CD4-positive, alpha-beta T cell treated with Interleukin-12 subunit alpha and Interleukin-12 subunit beta, for 1 hour (primary cell): ENCODE measurements around the gene FBXL5.

ENCODE experiments used
- DNase-seq: peaks from one replicate; pipeline ENCODE4 v3.0.0-alpha.2; 2020

FBXL5 gene, protein sequence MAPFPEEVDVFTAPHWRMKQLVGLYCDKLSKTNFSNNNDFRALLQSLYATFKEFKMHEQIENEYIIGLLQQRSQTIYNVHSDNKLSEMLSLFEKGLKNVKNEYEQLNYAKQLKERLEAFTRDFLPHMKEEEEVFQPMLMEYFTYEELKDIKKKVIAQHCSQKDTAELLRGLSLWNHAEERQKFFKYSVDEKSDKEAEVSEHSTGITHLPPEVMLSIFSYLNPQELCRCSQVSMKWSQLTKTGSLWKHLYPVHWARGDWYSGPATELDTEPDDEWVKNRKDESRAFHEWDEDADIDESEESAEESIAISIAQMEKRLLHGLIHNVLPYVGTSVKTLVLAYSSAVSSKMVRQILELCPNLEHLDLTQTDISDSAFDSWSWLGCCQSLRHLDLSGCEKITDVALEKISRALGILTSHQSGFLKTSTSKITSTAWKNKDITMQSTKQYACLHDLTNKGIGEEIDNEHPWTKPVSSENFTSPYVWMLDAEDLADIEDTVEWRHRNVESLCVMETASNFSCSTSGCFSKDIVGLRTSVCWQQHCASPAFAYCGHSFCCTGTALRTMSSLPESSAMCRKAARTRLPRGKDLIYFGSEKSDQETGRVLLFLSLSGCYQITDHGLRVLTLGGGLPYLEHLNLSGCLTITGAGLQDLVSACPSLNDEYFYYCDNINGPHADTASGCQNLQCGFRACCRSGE

DNA sequence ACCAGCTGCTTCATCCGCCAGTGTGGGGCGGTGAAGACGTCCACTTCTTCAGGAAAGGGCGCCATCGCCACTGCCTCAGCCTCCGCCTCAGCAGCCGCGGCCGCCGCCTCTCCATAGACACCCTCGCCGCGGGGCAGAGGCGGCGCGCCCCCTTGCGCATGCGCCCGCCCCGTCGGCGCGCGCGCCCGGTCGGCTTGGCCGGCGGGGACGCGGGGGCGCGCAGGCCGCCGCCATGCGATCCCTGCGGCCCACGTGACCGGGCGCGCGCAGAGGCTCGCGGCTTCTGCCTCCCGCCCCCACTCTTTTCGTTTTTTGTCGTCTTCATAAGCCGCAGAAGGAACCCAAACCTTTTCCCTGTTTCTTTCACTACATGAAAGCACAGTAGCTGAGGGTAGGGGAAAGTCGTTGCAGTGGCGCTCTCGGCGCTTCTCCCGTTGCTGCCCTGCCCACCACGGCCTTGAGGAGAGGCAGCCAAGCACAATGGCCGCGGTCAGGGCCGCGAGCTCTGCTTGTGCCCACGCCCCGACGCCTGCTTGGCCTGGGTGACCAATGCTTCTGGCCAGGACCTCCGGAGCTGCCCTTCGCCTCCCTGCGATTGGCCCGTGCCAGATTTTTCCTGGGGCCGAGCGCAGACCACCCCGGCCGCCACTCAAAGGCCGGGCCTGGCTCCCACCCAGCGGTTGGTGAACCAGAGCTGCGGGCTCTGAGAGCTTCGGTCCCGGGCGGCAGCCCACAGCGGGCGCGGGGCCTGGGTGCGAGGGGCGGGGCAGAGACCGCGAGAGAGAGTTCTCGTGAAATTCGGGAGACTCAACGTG lies at the start of gene FBXL5:
TSS of gene FBXL5 (minus strand) at position 135 of the 815 bp plus-strand sequence. CDS start at position 65, 70 bp downstream.
- DNase-seq = peak; percentile 88

DNA sequence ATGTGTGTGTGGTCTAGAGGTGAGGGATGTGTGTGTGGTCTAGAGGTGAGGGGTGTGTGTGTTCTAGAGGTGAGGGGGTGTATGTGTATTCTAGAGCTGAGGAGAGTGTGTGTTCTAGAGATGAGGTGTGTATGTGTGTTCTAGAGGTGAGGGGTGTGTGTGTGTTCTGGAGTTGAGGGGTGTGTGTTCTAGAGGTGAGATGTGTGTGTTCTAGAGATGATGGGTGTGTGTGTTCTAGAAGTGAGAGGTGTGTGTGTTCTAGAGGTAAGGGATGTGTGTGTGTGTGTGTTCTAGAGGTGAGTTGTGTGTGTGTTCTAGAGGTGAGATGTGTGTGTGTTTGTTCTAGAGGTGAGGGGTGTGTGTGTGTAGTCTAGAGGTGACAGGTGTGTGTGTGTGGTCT lies 49.0 kb upstream of the FBXL5 start:
- DNase-seq = no peak

DNA sequence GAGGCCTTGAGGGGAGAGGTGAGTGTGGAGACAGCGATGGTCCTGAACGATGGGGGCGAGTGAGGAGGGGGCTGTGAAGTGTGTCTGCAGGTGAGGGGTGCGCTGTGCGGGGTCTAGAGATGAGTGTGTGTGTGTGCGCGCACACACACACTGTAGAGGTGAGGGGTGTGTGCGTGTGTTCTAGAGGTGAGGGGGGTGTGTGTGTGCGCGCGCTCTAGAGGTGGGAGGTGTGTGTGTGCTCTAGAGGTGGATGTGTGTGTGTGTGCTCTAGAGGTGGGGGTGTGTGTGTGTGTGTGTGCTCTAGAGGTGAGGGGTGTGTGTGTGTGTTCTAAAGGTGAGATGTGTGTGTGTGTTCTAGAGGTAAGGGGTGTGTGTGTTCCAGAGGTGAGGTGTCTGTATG lies 48.3 kb upstream of the FBXL5 start:
- no peak for DNase-seq

DNA sequence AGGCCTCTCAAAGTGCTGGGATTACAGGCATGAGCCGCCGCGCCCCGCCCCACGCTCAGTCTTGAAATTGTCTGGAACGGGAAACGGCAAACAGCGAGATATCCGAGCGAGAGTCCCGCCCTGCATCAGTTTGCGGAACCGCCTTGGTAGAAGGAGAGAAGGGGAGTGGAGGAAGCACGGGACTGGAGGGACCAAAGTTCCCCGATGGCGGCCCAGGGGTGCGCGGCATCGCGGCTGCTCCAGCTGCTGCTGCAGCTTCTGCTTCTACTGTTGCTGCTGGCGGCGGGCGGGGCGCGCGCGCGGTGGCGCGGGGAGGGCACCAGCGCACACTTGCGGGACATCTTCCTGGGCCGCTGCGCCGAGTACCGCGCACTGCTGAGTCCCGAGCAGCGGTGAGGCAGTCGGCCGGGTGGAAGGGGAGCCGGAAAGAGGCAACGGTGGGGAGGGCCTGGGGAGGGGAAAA lies 47.8 kb upstream of the FBXL5 start, which contains the start of gene BST1:
TSS of gene BST1 (plus strand) at position 125 of the 463 bp plus-strand sequence. CDS start at position 205, 80 bp downstream.
- DNase-seq = peak; percentile 46

DNA sequence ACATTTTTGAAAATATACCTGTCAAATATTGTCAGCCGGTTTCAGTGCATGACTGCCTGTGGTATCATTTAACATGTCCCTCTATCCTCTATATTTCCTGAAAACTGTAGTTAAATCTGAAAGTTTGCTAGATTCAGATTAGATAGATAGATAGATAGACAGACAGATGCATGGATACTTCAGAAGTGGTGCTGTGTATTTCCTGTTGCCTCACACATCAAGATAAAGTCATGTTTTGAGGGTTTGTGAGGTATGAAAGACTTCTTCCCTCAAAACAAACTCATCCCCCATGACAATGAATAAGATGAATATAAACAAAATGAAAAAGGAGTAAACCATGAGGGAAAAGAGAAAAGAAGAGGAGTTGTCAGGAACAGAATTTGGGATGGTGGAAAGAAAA lies 41.7 kb upstream of the FBXL5 start:
- no peak for DNase-seq

DNA sequence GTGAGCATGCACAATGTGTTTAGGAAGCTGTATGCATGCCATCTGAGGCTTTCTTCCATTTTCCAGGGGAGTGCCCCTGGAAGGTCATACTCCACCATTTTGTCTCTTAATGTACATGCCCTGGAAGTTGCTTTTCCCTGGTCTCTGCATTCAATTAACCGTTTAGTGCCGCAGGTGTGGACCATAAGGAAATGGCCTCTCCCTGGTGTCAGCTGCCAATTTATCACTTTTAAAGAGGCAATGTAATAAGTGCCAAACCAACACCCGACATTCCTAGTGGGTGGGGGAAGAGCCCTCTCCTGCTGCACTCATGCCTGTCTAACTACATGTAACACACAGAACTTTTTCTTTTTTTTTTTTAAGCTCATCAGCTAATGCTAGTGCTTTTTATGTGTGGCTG lies 40.6 kb upstream of the FBXL5 start:
- no peak for DNase-seq

DNA sequence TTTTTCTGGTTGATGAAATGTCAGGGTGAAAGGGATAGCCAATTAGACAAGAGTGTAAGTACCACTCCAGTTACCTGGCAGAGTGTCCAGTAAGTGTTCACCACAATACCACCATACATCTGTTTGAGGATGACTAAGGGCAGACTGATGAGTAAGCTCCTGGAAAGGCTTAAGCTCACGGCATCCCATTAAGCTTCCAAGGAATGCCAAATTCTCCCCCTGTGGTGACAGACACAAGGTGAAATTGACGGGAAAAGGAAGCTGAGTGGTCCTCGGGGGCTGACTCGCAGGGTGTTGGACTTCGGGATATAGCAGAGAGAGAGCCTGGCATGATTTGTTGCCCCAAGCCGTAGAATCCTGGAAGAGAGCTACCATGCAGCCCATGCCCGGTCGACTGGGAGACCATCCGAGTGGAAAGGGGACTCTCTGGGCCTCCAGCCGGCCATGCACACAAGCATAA lies 40.1 kb upstream of the FBXL5 start:
- DNase-seq = no peak

DNA sequence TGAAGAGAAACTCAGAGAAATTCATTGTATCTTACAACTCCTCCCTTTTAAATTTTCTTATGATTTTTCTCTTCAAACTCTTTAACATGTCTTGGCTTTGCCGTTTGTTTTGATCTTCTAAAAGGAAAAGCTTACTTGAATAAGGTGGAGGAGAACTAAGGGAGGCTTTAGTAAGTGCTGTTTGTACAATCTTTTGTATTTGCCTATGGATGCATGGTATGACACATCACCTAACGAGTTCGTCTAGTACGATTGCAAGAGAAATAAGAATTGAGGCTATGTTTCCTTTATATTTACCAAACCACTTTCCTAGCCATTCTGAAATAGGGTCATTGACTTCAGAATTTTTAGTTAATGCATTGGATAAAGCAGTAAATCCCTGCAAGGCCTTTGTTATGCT lies 39.3 kb upstream of the FBXL5 start:
- no peak for DNase-seq

DNA sequence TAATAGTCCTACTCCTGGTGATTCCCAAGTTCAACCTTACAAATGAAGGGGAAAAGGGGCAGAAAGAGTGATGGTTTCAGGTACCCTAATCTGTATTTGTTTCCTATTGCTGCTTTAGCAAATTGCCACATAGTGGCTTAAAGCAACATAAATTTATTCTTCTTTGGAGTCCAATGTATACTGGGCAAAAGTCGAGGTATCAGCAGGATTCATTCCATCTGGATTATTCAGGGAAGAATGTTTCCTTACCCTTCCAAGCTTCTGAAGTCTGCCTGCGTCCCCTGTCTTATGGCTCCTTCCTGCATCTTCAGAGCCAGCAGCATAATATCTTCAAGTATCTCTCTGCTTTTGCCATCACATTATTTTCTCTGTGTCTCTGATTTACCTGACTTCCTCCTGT lies 37.4 kb upstream of the FBXL5 start:
- DNase-seq = no peak

DNA sequence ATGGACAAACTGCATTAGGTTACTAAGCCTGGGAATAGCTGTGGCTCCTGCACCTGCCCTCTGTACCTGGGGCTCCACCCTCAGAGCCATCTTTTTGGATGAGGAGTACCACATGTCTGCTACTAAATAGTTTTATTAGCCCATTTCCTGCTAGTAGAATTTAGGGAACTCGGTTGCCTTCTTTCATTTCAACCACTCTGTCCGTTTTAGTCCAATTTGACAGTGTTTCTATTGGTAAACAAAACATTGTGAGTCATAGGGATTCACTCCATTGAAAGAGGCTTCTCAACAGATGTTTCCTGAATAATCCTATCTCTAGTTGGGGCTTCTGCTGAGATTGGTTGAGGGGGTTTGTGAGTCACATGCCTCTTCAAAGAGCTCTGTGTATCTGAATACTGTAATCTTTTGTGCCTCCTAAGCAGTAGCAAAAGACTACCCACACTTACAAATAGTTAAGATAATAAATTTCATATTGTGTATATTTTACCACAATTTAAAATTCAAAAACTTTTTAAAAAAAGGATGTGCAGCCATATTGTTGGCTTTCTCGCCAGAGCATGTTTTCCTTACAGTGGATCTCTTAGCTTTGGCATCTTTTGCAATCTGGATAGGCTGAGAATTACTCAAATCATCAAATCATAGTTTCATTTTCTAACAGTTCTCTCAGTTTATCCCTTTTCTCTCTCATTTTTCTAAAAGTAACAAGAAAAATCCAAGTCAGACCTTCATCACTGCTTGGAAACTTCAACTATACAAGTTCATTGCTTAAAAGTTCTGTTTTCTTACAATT lies 36.4 kb upstream of the FBXL5 start:
- DNase-seq = no peak

DNA sequence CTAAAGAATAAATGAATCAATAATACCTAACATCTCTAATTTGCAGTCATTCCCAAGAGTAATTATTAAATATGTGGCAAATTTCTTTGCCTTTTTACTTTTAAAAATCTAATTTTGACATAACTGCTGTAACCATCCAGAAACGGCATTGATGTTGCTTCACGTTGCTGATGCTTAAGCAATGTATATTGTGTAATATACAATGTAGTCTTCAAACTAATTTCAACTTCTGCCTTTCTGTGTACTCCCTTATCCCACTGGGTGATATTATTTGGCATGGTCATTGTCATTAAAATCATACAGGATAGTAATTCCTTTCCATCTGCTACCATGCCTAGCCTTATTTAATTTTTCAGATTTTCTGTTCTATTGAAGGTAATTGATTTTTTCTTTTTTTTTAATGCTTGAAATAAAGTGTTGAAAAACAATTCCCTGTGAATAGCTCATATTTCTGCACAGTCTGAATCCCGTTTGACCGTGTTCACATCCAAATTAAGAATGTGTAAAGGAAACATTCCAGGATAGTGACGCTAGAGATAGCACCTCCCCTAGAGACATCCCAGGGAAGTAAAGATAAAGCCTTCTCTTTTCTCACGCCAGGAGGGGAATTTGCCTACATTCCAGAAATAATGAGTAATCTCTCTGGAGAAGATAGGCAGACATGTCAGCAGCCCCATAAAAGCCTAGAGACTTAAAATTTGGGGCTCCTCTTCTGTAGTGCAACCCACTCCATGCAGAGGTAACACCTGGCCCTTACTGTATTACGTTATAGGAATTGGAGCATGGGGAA lies 35.1 kb upstream of the FBXL5 start:
- no peak for DNase-seq

DNA sequence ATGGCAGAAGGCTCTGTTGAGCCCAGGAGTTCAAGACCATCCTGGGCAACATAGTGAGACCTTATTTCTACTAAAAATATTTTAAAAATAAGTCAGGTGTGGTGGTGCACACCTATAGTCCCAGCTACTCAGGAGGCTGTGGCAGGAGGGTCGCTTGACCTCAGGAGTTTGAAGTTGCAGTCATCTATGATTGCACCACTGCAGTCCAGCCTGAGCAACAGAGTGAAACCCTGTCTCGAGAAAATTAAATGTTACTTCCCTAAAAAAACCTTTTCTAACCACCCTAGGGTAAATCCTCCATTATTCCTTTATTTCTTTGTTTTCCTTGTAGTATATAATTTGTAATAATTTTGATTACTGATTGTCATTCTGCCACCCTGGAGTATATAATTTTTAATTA lies 34.4 kb upstream of the FBXL5 start:
- no peak for DNase-seq

DNA sequence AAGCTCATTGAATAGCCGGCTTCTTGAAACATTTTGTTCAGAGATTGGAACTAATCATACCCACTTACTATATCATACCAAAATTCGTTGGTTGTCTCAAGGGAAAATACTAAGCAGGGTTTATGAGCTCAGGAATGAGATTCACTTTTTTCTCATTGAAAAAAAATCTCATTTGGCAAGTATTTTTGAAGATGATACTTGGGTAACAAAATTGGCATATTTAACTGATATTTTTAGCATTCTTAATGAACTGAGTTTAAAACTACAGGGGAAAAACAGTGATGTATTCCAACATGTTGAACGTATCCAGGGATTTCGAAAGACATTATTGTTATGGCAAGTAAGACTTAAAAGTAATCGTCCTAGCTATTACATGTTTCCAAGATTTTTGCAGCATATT lies 32.9 kb upstream of the FBXL5 start:
- DNase-seq = no peak

DNA sequence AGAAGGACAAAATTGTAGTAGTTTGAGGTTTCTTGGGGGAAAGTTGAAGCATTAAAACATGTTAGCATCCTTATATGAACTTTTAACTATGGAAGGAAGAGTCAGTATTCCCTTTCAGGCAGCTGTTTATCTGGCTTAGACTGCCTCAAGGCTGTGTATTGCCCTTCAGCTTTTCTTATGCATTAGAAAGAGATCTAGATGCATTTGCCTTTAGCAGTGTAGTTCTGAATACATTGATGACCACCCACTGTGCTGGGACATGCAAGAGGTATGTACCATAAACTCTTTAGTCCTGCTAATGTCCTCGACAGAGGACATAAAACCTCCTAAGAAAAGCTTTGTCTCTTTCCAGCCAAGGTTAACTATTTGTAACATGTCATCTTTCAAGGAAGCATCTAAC lies 29.3 kb upstream of the FBXL5 start:
- no peak for DNase-seq

DNA sequence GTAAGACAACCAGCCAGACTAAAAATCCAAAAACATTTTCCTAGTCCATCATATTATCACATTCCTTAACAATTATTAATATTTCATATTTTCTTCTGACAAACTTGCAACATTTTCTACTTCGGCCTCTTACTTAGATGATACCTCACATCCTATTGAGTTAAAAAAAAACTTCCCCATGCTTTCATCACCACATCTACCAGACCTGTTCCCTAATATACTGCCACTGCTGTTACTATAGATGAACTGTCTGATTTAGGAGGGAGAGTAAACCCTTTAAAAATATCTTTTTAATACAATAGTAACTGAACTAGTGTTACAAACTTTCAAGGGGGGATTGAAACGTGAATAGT lies 28.0 kb upstream of the FBXL5 start:
- no peak for DNase-seq

DNA sequence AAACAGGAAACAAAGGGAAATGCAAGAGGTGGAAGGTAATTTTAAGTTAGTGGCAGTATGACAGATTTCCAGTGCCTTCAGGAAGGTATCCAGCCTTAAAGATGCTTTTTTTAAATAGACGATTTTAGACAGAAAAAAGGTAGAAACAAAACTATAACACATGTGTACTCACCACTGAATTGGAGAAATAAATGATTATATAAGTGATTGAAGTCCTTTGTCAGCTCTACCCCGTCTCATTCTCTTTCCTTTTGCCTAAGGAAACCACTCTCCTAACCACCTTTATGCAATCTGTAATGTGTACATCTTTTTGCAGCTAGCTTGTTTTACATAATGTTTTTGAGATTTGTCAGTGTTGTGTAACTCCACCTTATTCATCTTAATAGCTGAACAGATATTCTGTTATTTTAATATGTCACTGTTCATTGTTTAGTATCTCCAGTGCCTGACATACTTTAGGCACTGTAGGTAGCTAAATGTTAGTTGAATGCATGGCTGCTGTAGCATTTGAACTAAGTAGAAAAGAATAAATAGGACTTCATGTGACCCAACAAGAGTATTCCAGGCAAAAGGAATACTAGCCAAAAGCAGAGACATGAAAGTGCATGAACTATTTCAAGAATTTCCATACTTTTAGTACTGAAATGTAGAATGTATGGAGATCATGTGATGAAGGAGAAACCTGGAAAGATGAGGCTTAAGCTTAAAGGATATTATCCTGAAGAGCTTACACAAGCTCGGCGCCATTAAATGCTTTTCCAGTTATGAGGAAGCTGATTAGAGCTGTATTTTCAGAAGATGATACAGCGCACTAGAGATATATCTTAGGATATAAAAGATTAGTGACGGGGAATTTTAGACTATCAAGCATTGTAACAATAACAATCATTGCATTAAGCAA lies 27.3 kb upstream of the FBXL5 start:
- no peak for DNase-seq

DNA sequence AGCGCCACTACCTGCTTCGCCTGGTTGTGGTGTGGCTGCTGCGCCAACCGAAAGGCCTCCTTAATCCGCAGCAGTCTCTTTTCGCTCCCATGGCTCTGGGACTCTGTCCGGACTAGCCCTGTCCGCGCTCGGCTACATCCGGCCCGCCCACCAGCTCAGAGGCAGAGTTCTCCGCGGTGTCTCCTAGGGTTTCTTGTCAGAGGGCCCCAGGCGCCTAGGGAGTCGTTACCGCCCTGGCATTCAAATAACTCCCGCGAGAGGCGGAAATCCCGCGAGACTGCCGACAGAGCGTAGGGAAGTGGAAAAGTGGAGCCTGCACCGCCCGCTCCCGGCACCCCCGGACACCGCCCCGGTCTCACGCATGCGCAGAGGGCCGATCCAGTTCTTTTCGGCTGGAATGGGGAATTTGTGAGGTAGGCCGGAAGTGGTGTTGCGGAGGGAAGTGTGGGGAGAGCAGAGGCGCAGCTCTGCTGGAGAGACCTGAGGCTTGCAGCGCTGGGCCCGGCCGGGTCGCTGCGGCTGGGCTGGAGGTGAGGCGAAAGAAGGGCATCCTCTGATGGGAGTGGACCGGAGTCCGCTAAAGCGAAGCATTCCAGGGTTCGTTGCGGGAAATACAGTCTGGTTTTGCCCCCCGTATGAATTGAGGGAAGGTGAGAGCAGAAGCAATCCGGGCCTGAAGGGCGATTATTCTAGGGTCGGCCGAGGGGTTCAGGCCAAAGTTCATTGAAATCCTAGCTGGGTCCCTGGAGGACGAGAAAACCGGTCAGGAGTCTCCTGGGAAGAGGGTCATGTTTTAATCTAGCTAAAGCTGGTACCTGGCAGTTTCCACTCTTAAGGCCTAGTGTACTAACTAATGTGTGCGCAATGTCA lies 26.4 kb upstream of the FBXL5 start, which contains the start of gene FAM200B:
TSS of gene FAM200B (plus strand) at position 456 of the 870 bp plus-strand sequence. CDS start 5,151 bp downstream, outside the sequence.
- peak; percentile 96 for DNase-seq

DNA sequence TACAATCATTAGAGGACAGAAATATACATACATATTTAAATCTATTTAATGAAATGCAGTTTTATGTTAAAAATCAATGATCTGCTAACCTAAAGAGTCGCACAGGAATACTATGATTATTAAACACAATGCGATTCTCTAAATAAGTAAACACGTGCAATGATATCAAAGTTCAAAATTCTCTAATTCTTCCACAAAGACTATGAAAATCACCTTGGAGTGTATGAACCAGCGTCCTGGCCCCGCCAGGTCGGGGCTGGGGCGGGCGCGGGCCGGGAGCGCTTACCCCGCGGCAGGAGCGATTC lies 25.9 kb upstream of the FBXL5 start:
- no peak for DNase-seq

DNA sequence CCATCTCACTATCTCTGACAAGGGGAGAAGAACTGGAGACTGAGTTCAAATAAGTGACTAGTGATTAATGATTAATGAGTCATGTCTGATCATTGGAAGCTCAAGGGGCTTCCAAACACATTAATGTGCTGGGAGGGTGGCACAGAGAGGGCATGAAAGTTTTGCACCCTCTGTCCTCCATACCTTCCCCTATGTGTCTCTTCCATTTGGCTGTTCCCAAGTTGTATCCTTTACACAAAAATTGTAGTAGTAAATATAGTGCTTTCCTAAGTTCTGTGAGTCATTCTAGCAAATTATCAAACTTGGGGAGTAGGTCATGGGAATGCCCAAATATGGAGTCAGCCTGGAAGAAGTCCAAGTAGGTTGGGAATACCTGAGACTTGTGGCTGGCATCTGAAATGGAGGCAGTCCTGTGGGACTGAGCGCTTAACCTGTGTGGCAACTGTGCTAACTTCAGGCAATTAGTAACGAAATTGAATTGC lies 22.4 kb upstream of the FBXL5 start:
- no peak for DNase-seq
